ENCODE data around the gene C20orf204.

C20orf204 gene

GRCh38 chr20:64031822-64032314, 4.1 kb upstream of the C20orf204 start:
- Histone ChIP-seq H3K9me3 (ENCODE audit: insufficient read depth, low read length) (no peaks in the 10 kb centered on the region), H3K36me3 (replicated peaks; ENCODE audit: low read depth, low read length) (peaks cover 24% of the 10 kb centered on the region), H3K79me2 (ENCODE audit: low read length) (no peaks in the 10 kb centered on the region), H3K4me1 (ENCODE audit: low read length) (peaks cover 15% of the 10 kb centered on the region), H2AFZ (ENCODE audit: low read depth, low read length) (no peak overlapping the region), H3K4me2 (ENCODE audit: low read length) (no peak overlapping the region), H4K20me1 (ENCODE audit: insufficient read depth, low read length) (no peaks in the 10 kb centered on the region), H3K27ac (ENCODE audit: low read length) (no peak overlapping the region), H3K9ac (ENCODE audit: low read length) (no peak overlapping the region), H3K27me3 (ENCODE audit: low read depth, low read length) (no peaks in the 10 kb centered on the region), H3K4me3 (ENCODE audit: low read length) (no peak overlapping the region)
- TF ChIP-seq EZH2phosphoT487 (IDR thresholded peaks at IDR 0.05; ENCODE audit: low read depth) (no peak), CTCF (IDR thresholded peaks at IDR 0.05; ENCODE audit: low read depth, low read length) (no peak)

- no peaks in the 10 kb centered on the region for H4K20me1 ChIP-seq (ENCODE audit: insufficient read depth, low read length)
- no peak overlapping the region for H2AFZ ChIP-seq (ENCODE audit: low read depth, low read length)
- no peaks in the 10 kb centered on the region for H3K79me2 ChIP-seq (ENCODE audit: low read length)
- H3K4me3 ChIP-seq (ENCODE audit: low read length): no peak overlapping the region
- no peak overlapping the region for H3K9ac ChIP-seq (ENCODE audit: low read length)
- no peaks in the 10 kb centered on the region for H3K9me3 ChIP-seq (ENCODE audit: insufficient read depth, low read length)
- H3K4me1 ChIP-seq (ENCODE audit: low read length): peaks cover 22% of the 10 kb centered on the region
- no peak overlapping the region for H3K4me2 ChIP-seq (ENCODE audit: low read length)
- no peak overlapping the region for H3K27ac ChIP-seq (ENCODE audit: low read length)
- H3K36me3 ChIP-seq (replicated peaks; ENCODE audit: low read depth, low read length): peaks cover 14% of the 10 kb centered on the region
- H3K27me3 ChIP-seq (ENCODE audit: low read depth, low read length): no peaks in the 10 kb centered on the region
- no peak for TF ChIP-seq CTCF (IDR thresholded peaks at IDR 0.05; ENCODE audit: low read depth, low read length)
- TF ChIP-seq EZH2phosphoT487 (IDR thresholded peaks at IDR 0.05; ENCODE audit: low read depth): no peak
Measured at GRCh38 chr20:64032706-64033624, 3.0 kb upstream of the C20orf204 start.

GRCh38 chr20:64033981-64034493, 1.9 kb upstream of the C20orf204 start:
- Histone ChIP-seq H4K20me1 (ENCODE audit: insufficient read depth, low read length) (no peaks in the 10 kb centered on the region), H3K4me2 (ENCODE audit: low read length) (no peak overlapping the region), H3K27ac (ENCODE audit: low read length) (no peak overlapping the region), H3K9ac (ENCODE audit: low read length) (no peak overlapping the region), H3K9me3 (ENCODE audit: insufficient read depth, low read length) (no peaks in the 10 kb centered on the region), H3K79me2 (ENCODE audit: low read length) (no peaks in the 10 kb centered on the region), H3K36me3 (replicated peaks; ENCODE audit: low read depth, low read length) (peaks cover 13% of the 10 kb centered on the region), H3K4me1 (ENCODE audit: low read length) (peaks cover 26% of the 10 kb centered on the region), H2AFZ (ENCODE audit: low read depth, low read length) (no peak overlapping the region), H3K4me3 (ENCODE audit: low read length) (no peak overlapping the region), H3K27me3 (ENCODE audit: low read depth, low read length) (no peaks in the 10 kb centered on the region)
- TF ChIP-seq CTCF (IDR thresholded peaks at IDR 0.05; ENCODE audit: low read depth, low read length) (no peak), EZH2phosphoT487 (IDR thresholded peaks at IDR 0.05; ENCODE audit: low read depth) (no peak)

All from OCI-LY3 (cell line).